Measurements from ENCODE around the gene GAPDH.

DNA sequence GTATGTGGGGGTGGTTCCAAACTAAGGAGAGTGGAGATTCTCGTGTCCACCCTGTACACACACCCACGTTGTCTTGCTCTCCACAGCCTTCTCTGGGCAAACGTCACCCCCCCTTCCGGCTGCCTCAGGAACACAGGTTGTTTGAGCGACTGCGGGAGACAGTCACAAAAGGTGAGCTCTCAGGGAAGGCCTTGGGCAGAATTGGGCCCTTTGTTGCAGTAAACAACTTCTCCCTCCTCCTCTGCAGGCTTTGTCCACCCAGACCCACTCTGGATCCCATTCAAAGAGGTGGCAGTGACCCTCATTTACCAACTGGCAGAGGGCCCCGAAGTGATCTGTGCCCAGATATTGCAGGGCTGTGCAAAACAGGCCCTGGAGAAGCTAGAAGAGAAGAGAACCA is 8.1 kb upstream of the GAPDH start:
- TF ChIP-seq, protein P1, sequence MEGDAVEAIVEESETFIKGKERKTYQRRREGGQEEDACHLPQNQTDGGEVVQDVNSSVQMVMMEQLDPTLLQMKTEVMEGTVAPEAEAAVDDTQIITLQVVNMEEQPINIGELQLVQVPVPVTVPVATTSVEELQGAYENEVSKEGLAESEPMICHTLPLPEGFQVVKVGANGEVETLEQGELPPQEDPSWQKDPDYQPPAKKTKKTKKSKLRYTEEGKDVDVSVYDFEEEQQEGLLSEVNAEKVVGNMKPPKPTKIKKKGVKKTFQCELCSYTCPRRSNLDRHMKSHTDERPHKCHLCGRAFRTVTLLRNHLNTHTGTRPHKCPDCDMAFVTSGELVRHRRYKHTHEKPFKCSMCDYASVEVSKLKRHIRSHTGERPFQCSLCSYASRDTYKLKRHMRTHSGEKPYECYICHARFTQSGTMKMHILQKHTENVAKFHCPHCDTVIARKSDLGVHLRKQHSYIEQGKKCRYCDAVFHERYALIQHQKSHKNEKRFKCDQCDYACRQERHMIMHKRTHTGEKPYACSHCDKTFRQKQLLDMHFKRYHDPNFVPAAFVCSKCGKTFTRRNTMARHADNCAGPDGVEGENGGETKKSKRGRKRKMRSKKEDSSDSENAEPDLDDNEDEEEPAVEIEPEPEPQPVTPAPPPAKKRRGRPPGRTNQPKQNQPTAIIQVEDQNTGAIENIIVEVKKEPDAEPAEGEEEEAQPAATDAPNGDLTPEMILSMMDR (IDR thresholded peaks at IDR 0.05), result no peak
- TF ChIP-seq CREM (CRISPR knock-in tag; IDR thresholded peaks at IDR 0.05), result no peak
- TF ChIP-seq PRRX2 (CRISPR knock-in tag; IDR thresholded peaks at IDR 0.05), result no peak
- no peak for TF ChIP-seq ZNF263 (CRISPR knock-in tag; IDR thresholded peaks at IDR 0.05; ENCODE audit: low read depth)
- TF ChIP-seq, protein P2, sequence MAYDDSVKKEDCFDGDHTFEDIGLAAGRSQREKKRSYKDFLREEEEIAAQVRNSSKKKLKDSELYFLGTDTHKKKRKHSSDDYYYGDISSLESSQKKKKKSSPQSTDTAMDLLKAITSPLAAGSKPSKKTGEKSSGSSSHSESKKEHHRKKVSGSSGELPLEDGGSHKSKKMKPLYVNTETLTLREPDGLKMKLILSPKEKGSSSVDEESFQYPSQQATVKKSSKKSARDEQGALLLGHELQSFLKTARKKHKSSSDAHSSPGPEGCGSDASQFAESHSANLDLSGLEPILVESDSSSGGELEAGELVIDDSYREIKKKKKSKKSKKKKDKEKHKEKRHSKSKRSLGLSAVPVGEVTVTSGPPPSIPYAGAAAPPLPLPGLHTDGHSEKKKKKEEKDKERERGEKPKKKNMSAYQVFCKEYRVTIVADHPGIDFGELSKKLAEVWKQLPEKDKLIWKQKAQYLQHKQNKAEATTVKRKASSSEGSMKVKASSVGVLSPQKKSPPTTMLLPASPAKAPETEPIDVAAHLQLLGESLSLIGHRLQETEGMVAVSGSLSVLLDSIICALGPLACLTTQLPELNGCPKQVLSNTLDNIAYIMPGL (CRISPR knock-in tag; IDR thresholded peaks at IDR 0.05), result no peak
- TF ChIP-seq, protein P3, sequence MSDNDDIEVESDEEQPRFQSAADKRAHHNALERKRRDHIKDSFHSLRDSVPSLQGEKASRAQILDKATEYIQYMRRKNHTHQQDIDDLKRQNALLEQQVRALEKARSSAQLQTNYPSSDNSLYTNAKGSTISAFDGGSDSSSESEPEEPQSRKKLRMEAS (CRISPR knock-in tag; IDR thresholded peaks at IDR 0.05), result no peak
